WTC11 (cell line): ENCODE results near the gene YARS1. TPM values are rescaled to one million over a fixed set of nuclear protein-coding genes. Genes with fewer than 3 reads are reported as not detected.

Source experiments
- ATAC-seq: fragments of 200-7000 bp; cut with Tn5 transposase; 2 replicates; pipeline ENCODE4 v1.10.0; 2021; ENCODE audit warnings: mild to moderate bottlenecking, moderate library complexity
- CTCF ChIA-PET: fragments of 300-600 bp; sonication (Branson Sonifier 250); formaldehyde crosslinking; loops from one replicate; lab custom pipeline; 2021; ENCODE audit warnings: antibody characterized with exemption; lab: Charles Lee
- POLR2A ChIA-PET: fragments of 350-600 bp; sonication (Branson Sonifier 250); formaldehyde crosslinking; loops from one replicate; lab custom pipeline; 2021; ENCODE audit warnings: antibody characterized with exemption; lab: Charles Lee
- DNase-seq: peaks from one replicate; pipeline ENCODE4 v3.0.0; 2021; ENCODE audit warnings: low spot score
- H3K27ac Mint-ChIP-seq: 2 replicates; pipeline ENCODE4 v1.8.0; 2021; ENCODE audit warnings: mixed read lengths
- H3K27me3 Mint-ChIP-seq: 2 replicates; pipeline ENCODE4 v1.8.0; 2021; ENCODE audit warnings: low read depth, mild to moderate bottlenecking, moderate library complexity, mixed read lengths
- H3K36me3 Mint-ChIP-seq: 2 replicates; pipeline ENCODE4 v1.8.0; 2021; ENCODE audit warnings: mixed read lengths
- H3K4me1 Mint-ChIP-seq: 2 replicates; pipeline ENCODE4 v1.8.0; 2022; ENCODE audit warnings: mixed read lengths
- H3K4me3 Mint-ChIP-seq: 2 replicates; pipeline ENCODE4 v1.8.0; 2021; ENCODE audit warnings: mild to moderate bottlenecking, moderate library complexity, mixed read lengths
- H3K9me3 Mint-ChIP-seq: 2 replicates; pipeline ENCODE4 v1.8.0; 2021; ENCODE audit warnings: mixed read lengths
- AR ChIP-seq: fragments of 250-450 bp; sonication (Bioruptor Pico); IDR thresholded peaks from 2 replicates; pipeline ENCODE4 v1.9.0; 2021; ENCODE audit warnings: mild to moderate bottlenecking
- CBFB ChIP-seq: sonication (generic); formaldehyde crosslinking; IDR thresholded peaks from 2 replicates; pipeline ENCODE4 v1.8.1; 2022; ENCODE audit warnings: mild to moderate bottlenecking, low read depth, missing genetic modification reagents
- CREM ChIP-seq: sonication (generic); formaldehyde crosslinking; IDR thresholded peaks from 2 replicates; pipeline ENCODE4 v1.8.1; 2022; ENCODE audit warnings: mild to moderate bottlenecking, missing genetic modification reagents, moderate library complexity
- ELF4 ChIP-seq: sonication (generic); formaldehyde crosslinking; IDR thresholded peaks from 2 replicates; pipeline ENCODE4 v1.8.1; 2022; ENCODE audit warnings: low read depth, mild to moderate bottlenecking, moderate library complexity, missing genetic modification reagents
- FOXJ3 ChIP-seq: sonication (generic); formaldehyde crosslinking; IDR thresholded peaks from 2 replicates; pipeline ENCODE4 v1.9.0; 2021; ENCODE audit warnings: missing genetic modification reagents, mild to moderate bottlenecking, borderline replicate concordance
- FOXP4 ChIP-seq: sonication (generic); formaldehyde crosslinking; IDR thresholded peaks from 2 replicates; pipeline ENCODE4 v1.8.0; 2022; ENCODE audit warnings: mild to moderate bottlenecking, missing genetic modification reagents
- HMGA2 ChIP-seq: fragments of 250-450 bp; sonication (Bioruptor Pico); IDR thresholded peaks from 2 replicates; pipeline ENCODE4 v1.4.0; 2021; ENCODE audit warnings: mild to moderate bottlenecking, moderate library complexity
- HMGXB4 ChIP-seq: sonication (generic); formaldehyde crosslinking; IDR thresholded peaks from 2 replicates; pipeline ENCODE4 v1.8.1; 2023; ENCODE audit warnings: mild to moderate bottlenecking, moderate library complexity, missing genetic modification reagents
- MLX ChIP-seq: sonication (generic); formaldehyde crosslinking; IDR thresholded peaks from 2 replicates; pipeline ENCODE4 v1.8.1; 2023; ENCODE audit warnings: mild to moderate bottlenecking, missing genetic modification reagents, moderate library complexity
- MYBL2 ChIP-seq: sonication (generic); formaldehyde crosslinking; IDR thresholded peaks from 2 replicates; pipeline ENCODE4 v1.8.1; 2023; ENCODE audit warnings: mild to moderate bottlenecking, moderate library complexity, missing genetic modification reagents
- NR1H2 ChIP-seq: sonication (generic); formaldehyde crosslinking; IDR thresholded peaks from 2 replicates; pipeline ENCODE4 v1.9.0; 2021; ENCODE audit warnings: mild to moderate bottlenecking, moderate library complexity, missing genetic modification reagents
- NR3C1 ChIP-seq: sonication (generic); formaldehyde crosslinking; conservative IDR thresholded peaks from 2 replicates; pipeline ENCODE4 v1.8.1; 2023; ENCODE audit warnings: low read depth, mild to moderate bottlenecking, missing genetic modification reagents
- RORB ChIP-seq: fragments of 250-450 bp; sonication (Bioruptor Pico); IDR thresholded peaks from 2 replicates; pipeline ENCODE4 v1.9.0; 2021; ENCODE audit warnings: mild to moderate bottlenecking
- SMAD4 ChIP-seq: sonication (generic); formaldehyde crosslinking; IDR thresholded peaks from 2 replicates; pipeline ENCODE4 v1.8.0; 2022; ENCODE audit warnings: mild to moderate bottlenecking, missing genetic modification reagents
- USF1 ChIP-seq: sonication (generic); formaldehyde crosslinking; IDR thresholded peaks from 2 replicates; pipeline ENCODE4 v1.8.0; 2022; ENCODE audit warnings: mild to moderate bottlenecking, missing genetic modification reagents
- USF2 ChIP-seq: sonication (generic); formaldehyde crosslinking; IDR thresholded peaks from 2 replicates; pipeline ENCODE4 v1.8.1; 2023; ENCODE audit warnings: mild to moderate bottlenecking, missing genetic modification reagents, moderate library complexity
- ZMAT4 ChIP-seq: fragments of 250-450 bp; sonication (Bioruptor Pico); IDR thresholded peaks from 2 replicates; pipeline ENCODE4 v1.9.0; 2021; ENCODE audit warnings: mild to moderate bottlenecking
- ZNF219 ChIP-seq: sonication (generic); formaldehyde crosslinking; IDR thresholded peaks from 2 replicates; pipeline ENCODE4 v1.8.0; 2023; ENCODE audit warnings: missing genetic modification reagents, mild to moderate bottlenecking, borderline replicate concordance
- ZNF263 ChIP-seq: sonication (generic); formaldehyde crosslinking; IDR thresholded peaks from 2 replicates; pipeline ENCODE4 v1.8.1; 2022; ENCODE audit warnings: low read depth, mild to moderate bottlenecking, moderate library complexity, missing genetic modification reagents
- ZNF317 ChIP-seq: sonication (generic); formaldehyde crosslinking; IDR thresholded peaks from 2 replicates; pipeline ENCODE4 v1.8.1; 2023; ENCODE audit warnings: low read depth, mild to moderate bottlenecking, moderate library complexity, missing genetic modification reagents, borderline replicate concordance
- ZNF396 ChIP-seq: fragments of 250-450 bp; sonication (Bioruptor Pico); IDR thresholded peaks from 2 replicates; pipeline ENCODE4 v1.8.0; 2021; ENCODE audit warnings: mild to moderate bottlenecking, moderate library complexity, borderline replicate concordance
- ZNF532 ChIP-seq: fragments of 250-450 bp; sonication (Bioruptor Pico); IDR thresholded peaks from 2 replicates; pipeline ENCODE4 v1.9.0; 2021; ENCODE audit warnings: mild to moderate bottlenecking, borderline replicate concordance
- total RNA-seq: library from RNA; stranded (reverse); gene quantifications from 3 replicates; pipeline ENCODE4 v1.2.3, GENCODE V29; 2021

Gene YARS1
- total RNA-seq, 1 experiment from 2014 or later = 197 TPM

- TF ChIP-seq ZNF263 (no peak), RORB (no peak), FOXJ3 (no peak), MYBL2 (peak; percentile 75), NR1H2 (CRISPR knock-in tag) (no peak), AR (no peak), HMGA2 (CRISPR knock-in tag) (no peak), CREM (0 out of 2 replicates have a peak, but pooled peaks have one; percentile 65), USF1 (CRISPR knock-in tag) (peak; percentile 35; the same call in 1 of the 2 replicates), ZNF219 (CRISPR knock-in tag) (no peak), CBFB (no peak), ZNF317 (CRISPR knock-in tag) (0 out of 2 replicates have a peak, but pooled peaks have one; percentile 51), ELF4 (no peak), USF2 (CRISPR knock-in tag) (peak; percentile 59), SMAD4 (CRISPR knock-in tag) (no peak)
Observed at GRCh38 chr1:32817159-32817814, at the start of gene YARS1, which contains the start of gene S100PBP (continued).

- peaks cover 25% of the 10 kb centered on the region for H3K27me3 Mint-ChIP-seq
- H3K4me1 Mint-ChIP-seq = peaks cover 9% of the 10 kb centered on the region
- ChIA-PET POLR2A (no interaction called here), CTCF (interaction anchor here (1.2 kb wide), 1 partner anchor 27 kb away, joined by 4 read pairs; no protein-coding TSS in a partner anchor)
- H3K9me3 Mint-ChIP-seq = no peaks in the 10 kb centered on the region
- peaks cover 6% of the 10 kb centered on the region for H3K36me3 Mint-ChIP-seq
- H3K4me3 Mint-ChIP-seq = no peak overlapping the region
- DNase-seq (no peak), ATAC-seq (no peak)
- no peak overlapping the region for H3K27ac Mint-ChIP-seq
- TF ChIP-seq ZNF532 (CRISPR knock-in tag) (no peak), HMGXB4 (CRISPR knock-in tag) (no peak), NR3C1 (no peak), ZMAT4 (CRISPR knock-in tag) (no peak), CREM (no peak), ZNF396 (CRISPR knock-in tag) (no peak), MLX (CRISPR knock-in tag) (no peak), FOXP4 (CRISPR knock-in tag) (no peak)
Observed at GRCh38 chr1:32865639-32866405, 48.7 kb upstream of the YARS1 start.
